Choroid plexus epithelial cell (primary cell): ENCODE results near the gene PNMT.

Experiments used
- DNase-seq: peaks from one replicate; pipeline ENCODE4 v3.0.0-alpha.2; 2010; ENCODE audit warnings: low read depth
- H3K4me3 ChIP-seq: 2 replicates; pipeline ENCODE4 v1.5.1; 2011; ENCODE audit warnings: low read depth, mild to moderate bottlenecking, control low read depth, low read length, moderate library complexity
- TF ChIP-seq, protein P1 (sequence below): conservative IDR thresholded peaks from 2 replicates; pipeline ENCODE4 v1.5.1; 2011; ENCODE audit warnings: low read depth, mild to moderate bottlenecking, control low read depth, inconsistent platforms, low read length, moderate library complexity

The PNMT gene

DNA sequence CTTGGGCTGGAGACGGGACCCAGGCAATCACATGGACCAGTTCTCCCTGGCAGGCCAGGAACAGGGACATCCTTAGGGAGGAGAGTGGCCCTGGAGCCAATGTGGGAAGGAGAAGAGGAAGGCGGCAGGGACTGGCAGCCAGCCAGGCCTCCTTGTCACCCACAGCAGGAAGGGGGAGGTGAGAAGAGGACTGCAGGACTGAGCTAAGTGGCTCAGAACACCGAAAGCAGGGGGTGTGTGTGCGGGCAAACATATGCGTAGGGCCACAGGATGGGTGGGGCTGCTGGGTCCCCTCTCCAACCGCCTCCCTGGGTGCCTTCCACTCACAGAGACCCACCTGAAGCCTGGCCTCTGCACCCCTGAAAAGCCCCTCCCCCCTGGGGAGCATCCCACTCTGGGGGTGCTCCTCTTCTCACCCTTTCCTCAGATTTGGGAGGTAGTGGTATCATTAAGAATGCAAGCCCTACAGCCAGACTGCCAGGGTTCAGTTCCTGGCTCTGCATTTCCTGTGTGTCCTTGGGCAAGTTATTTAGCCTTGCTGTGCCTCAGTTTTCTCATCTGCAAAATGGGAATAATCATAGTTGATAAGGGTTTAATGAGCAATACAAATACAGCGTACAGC is 8.1 kb downstream of the PNMT start:
- H3K4me3 ChIP-seq = no peak overlapping the region
- TF ChIP-seq, protein P1, sequence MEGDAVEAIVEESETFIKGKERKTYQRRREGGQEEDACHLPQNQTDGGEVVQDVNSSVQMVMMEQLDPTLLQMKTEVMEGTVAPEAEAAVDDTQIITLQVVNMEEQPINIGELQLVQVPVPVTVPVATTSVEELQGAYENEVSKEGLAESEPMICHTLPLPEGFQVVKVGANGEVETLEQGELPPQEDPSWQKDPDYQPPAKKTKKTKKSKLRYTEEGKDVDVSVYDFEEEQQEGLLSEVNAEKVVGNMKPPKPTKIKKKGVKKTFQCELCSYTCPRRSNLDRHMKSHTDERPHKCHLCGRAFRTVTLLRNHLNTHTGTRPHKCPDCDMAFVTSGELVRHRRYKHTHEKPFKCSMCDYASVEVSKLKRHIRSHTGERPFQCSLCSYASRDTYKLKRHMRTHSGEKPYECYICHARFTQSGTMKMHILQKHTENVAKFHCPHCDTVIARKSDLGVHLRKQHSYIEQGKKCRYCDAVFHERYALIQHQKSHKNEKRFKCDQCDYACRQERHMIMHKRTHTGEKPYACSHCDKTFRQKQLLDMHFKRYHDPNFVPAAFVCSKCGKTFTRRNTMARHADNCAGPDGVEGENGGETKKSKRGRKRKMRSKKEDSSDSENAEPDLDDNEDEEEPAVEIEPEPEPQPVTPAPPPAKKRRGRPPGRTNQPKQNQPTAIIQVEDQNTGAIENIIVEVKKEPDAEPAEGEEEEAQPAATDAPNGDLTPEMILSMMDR = no peak
- no peak for DNase-seq

DNA sequence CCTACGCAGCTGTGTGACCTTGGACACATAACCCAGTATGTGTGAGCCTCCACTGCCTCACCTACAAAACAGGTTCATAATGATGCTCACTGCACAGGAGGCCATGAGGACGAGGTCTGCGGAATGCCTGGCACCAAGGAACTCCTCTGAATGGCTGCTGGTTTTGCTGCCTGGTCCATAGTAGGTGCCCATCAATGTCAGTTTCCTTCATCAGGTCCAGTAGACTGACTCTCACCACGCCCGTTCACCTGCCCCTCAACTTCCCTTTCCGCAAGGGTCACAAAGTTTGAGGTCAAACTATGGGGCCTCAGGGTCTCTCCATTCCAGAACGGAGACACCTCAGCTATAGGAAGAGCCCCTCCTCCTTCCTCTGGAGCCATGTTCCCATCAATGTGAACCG is 8.8 kb downstream of the PNMT start:
- TF ChIP-seq, protein P1 = no peak
- DNase-seq = no peak
- no peak overlapping the region for H3K4me3 ChIP-seq

DNA sequence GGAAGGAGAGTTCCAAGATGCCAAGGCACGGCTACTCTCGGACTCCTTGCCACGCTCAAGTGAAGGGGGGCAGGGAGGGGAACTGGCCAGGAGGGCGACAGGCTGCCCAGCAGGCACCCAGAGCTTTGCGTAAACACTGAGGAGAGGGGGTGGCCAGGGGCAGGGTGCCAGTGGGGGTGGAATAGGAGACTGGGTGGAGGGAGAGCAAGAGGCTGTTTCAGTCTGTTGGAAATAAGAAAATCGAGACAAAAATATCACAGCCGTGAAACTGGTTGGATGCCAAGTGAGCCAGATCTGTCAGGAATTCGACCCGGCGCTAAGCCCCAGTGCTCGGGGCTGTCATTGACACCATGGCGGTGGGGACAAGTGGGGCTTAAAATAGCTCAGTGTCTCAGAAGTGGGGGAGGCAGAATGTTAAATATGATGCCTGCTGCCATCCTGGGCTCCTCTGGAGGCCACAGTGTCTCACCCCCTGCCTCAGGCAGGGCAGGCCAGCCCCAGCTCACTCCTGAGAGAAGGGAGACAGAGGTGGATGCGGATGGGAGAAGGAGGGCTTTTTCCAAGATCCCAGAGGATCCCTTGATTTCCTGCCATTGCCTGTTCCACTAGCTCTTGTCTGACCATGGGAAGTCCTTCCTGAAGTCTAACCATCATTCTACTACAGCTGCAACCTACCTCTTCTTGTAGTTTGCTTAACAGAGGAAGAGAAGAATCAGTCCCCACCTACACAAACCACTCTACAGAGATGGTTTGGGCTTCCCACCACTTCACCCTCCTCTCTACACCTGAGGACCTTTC is 9.5 kb downstream of the PNMT start:
- no peak overlapping the region for H3K4me3 ChIP-seq
- TF ChIP-seq, protein P1 = no peak
- DNase-seq = no peak

DNA sequence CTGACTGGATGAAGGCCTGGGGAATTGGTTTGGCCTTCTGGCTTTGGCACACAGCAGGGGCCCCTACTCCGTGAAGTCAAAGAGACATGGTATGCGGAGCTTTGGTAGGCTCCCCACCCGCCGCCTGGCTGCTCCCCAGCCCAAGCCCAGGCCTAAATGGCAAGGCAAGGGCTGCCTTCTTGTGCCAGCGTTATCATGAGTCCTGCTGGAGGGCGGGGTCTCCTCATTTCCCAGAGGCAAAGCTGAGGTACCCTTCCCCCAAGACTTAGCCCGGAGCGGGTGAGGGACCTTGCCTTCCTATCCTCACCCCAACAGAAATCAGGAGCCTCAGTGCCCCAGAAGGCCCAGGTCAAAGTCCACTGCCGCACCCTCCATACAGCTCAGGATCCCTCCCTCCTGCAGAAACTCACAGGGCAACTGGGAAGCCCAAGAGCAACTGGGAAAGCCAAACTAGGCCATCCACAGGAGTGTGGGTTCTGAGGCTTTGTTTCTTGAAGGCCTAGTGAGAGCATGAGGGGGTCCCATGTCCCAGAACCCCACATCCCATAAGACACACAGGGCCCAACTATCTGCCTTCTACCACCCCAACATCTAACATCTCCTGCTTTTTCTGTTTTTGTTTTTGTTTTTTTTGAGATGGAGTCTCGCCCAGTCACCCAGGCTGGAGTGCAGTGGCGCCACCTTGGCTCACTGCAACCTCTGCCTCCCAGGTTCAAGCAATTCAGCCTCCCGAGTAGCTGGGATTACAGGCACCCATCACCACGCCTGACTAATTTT is 10.3 kb downstream of the PNMT start:
- DNase-seq = no peak
- TF ChIP-seq, protein P1 = no peak
- no peak overlapping the region for H3K4me3 ChIP-seq

DNA sequence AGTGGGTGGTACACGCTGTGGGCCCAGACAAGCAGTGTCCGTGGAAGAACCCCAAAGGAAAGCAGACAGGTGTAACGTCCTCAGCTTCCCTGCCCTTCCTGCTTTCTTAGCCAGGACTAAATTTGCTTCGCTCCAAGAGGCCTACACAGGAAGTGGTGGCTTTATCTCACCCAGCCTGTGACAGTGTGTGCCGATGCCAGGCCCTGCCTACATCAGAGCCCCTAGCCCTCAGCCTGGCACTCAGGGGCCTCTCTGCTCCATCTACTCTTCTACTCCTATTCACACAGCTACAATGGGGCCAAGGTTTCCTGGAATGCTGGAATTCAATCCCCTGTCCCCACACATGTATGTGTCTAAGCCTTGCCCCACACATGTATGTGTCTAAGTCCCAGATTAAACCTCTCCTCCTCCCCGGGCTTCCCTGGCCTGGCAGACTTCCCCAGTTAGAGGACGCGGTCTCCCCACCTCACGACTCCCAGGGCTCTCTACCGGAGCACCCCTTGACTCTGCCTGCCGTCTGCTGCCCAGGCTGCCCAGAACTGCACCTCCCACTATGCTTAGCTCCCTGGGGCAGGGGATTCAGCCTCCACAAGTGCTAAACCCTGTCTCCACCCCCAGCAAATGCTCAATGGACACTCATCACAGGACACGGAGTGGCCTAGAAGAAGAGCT is 11.4 kb downstream of the PNMT start:
- TF ChIP-seq, protein P1 = no peak
- DNase-seq = no peak
- no peak overlapping the region for H3K4me3 ChIP-seq

DNA sequence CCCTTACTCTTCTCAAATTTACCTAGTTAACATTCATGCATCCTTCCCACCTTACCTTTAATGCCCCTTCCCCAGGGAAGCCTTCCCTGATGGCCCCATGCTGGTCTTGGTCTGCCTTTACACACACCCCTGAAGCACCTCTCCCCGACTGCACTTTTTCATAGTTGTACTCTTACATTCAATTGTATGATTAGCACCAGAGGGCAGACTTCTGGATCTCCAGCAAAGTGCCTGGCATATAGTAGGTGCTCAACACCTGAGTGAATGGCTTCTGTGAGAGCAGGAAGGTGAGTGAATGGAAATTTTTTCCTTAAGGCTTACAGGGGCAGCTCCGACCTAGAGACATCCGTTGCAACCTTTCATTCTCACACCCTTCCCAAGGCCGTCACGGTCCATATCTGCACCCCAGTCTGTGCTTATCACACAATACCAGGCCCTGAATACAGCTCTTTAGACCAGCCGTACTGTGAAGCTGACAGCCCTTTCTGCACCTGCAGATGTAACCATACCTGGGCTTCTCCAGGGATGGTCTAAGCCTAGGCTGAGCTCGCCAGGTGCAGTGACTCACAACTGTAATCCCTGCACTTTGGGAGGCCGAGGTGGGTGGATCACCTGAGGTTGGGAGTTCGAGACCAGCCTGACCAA is 15.2 kb downstream of the PNMT start:
- TF ChIP-seq, protein P1 = no peak
- DNase-seq = no peak
- H3K4me3 ChIP-seq = no peak overlapping the region
